Sigmoid colon (tissue), 4 donors: ENCODE measurements around the gene AQP11.

Experiments used
- CTCF ChIP-seq, 4 experiments: fragments of 450-650 bp in 3 of 4; fragments of 200-600 bp in 1 of 4; IDR thresholded peaks; one replicate each; pipeline ENCODE4 v1.5.1; 2016 to 2019; ENCODE audit warnings: antibody characterized with exemption in 4 of 4, mild to moderate bottlenecking in 3 of 4, moderate library complexity in 2 of 4
- EP300 ChIP-seq, 4 donors: sonication (generic); formaldehyde crosslinking; IDR thresholded peaks; one replicate each; pipeline ENCODE4 v1.6.1; 2017; ENCODE audit warnings: antibody characterized with exemption in 4 of 4

GRCh38 chr11:77568306-77568705 is 21.4 kb upstream of the AQP11 start:
- no peak for TF ChIP-seq CTCF (IDR thresholded peaks at IDR 0.05)
- no peak for TF ChIP-seq EP300 (IDR thresholded peaks at IDR 0.05)
